ENCODE measurements around the gene EPG5.
"Not testable (repeated sequence)": the region's sequence is repeated elsewhere in the genome, so short reads cannot be mapped to it uniquely, and the experiment has no call there.

Gene EPG5

DNA sequence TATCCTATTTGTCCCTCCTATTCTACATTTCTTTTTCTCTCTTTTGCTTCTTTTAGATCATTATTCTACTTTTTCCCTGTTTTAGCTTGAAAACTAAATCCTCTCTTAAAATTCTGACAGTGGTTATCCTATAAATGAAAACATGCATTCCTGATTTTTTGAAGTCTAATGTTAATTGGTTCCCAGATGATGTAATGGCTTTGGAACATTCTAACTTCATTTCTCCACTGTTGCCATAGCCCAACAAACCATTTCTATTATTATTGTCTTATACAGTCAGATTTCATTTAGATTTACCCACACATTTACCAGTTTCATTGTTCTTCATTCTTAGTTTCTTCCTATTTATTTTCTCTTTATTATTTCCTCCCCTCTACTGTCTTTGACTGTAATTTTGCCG is 105.2 kb downstream of the EPG5 start:
- DNase-seq: no peak

DNA sequence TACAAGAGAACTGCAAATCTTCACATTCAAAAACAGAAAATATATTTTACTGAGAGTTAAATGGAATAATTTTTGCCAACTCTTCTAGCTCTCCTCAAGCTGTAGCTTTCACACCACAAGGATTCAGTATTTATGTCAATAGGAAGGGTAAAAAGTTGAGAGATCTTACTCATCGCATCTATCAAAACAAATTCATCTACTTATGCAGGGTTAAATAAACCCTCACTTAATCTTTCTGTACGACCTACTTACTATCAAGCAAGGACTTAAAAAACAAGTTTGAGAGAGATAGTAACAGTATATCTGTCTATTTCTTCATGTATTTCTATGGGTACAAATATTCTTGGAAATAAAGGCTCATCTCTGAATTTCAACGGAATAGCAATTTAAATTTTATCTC is 106.2 kb downstream of the EPG5 start:
- no peak for DNase-seq

DNA sequence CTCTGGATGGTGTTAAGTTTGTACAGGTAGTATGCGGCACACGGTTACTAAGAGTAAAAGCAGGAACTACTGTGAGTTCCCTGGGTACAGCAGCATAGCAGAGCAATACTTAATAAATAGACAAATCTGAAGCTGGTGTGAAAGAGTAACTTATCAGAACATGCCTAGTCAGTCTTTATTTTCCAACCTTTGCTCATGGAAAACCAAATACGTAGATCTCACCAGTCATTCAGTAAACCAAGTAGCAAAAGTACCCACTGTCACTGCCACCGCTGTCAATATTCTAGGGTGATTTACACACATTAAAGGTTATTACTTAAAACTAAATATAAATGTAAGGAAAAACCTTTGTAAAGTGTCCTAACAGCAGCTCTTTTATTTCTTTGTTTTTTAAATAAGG is 106.6 kb downstream of the EPG5 start:
- DNase-seq: no peak

DNA sequence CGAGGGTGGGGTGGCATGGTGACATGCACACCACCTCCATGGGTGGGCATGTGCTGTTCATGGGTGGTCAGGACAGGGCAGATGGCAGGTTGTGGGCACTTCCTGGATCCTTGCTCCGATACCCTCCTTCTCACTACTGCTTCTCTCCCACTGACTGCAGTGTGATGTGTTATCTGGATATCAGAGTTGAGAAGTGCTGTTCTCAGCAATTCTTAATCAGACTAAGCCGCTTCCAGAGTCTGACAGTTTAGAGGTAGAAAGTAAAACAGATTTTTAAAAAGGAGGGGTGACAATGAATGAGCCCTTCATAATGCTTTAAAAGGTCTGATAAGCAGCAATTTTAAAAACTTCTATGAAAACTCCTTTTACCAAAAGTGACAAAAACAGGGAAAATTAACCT is 107.8 kb downstream of the EPG5 start:
- DNase-seq: no peak

DNA sequence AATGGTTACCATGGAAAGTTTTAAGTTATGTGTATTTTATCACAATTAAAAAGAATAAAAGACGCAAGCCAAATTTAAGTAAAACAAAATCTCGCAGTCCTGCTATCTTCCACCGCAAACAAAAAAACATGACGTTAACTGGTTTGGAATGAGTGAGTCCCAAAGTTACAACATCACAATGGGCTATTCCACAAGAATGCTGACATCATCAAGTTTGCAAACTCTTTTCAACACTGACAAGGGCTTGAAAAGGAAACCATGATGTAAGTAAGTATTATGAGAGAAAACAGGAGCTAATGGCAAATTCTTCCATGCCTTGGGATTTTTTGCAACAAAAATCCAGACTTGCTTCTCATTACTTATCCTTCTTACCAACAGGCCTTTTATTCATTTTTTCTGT is 110.6 kb downstream of the EPG5 start:
- no peak for DNase-seq

DNA sequence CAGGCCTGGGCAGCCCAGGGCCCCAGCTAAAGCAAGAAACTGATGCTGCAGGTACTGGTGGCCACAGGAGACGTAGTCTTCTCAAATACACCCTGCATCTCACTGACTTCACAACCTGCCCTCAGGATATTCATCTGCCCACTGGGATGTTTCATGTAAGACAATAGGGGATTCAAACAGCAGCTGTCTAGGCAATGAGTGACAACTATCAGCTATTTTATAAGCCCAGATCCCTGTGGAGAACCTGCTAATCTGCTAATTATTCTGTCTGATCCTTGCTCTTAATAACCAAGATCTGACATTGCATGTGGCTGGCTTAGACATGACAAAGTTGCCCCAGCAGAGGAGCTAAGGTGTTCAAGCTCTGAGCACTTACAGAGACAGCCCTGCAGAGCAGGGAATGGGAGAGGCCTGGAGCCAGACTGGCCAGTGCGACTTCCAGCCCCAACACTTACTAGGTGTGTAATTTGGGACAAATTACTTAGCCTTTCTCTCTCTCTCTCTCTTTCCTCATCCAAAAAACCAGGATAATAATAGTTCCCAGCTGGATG is 113.0 kb downstream of the EPG5 start:
- DNase-seq: no peak

DNA sequence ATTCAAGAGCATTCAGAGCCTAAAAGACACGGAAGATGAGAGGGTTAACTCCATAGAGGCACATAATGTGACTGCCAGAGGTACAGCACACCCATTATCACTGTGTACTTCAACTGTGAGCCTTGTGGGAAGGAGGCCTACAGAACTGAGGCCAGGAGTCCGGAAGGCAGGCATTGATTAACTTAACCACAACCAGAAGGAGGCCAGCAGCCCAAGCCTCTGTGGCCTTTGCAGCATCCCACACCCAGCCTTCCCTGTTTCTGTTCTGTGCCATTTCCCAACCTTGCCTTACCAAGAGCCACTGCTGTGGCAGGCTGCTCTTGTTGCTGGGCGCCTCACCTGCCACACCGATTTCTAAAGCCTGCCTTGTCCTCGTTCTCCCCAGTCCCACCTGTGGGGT is 114.5 kb downstream of the EPG5 start:
- no peak for DNase-seq

DNA sequence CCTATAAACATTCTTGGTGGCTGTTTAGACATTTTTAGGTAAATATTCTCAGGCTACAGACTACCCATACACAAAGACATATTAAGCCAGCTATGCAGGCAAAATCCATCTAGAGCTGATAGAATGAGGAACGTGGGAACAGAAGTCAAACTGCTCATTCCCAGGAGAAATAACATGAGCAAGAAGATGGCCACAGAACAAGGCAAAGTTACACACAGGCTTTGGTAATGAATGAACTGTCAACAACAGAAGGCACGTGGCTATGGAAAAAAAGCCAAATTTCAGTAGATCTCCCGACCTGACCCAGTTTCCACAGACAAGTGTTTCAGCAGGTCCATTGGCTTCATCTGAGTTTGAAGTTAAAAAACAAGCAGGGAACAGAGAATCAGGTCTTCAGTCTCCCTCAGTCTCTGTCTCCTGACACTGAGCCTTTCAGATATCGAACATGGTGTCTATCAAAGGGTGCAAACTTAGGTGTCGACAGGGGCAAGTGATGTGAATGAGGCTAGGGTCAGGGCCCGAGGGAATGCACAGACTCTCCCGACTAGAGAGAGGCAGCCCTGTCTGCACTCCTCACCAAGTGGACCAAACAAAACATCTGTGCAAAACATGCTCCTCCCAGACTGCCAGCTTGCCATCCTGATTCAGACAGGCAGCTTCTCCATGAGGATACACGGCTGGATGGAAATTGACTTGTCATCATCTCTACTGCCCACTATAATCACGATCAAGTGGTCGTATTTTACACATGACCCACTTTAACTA is 115.8 kb downstream of the EPG5 start:
- DNase-seq: no peak

DNA sequence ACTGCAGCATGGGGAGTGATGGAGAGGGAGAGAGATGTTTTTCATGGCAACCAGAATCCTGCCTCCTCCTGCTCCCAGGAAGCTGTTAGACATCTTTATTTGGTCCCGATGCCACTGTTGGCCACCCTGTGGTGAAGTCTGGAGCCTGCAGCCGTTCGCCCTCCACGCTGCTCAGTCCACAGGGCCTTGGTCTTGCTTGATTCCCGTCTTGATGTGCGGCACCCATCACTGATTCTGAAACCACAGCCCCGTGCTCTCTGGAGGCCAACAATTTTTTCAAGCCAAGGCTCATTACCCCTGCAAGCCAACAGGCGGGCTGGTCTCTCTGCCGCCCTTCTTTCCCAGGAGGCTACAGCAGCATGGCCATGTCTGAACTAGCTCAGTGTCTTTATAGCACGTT is 117.1 kb downstream of the EPG5 start:
- DNase-seq: no peak

DNA sequence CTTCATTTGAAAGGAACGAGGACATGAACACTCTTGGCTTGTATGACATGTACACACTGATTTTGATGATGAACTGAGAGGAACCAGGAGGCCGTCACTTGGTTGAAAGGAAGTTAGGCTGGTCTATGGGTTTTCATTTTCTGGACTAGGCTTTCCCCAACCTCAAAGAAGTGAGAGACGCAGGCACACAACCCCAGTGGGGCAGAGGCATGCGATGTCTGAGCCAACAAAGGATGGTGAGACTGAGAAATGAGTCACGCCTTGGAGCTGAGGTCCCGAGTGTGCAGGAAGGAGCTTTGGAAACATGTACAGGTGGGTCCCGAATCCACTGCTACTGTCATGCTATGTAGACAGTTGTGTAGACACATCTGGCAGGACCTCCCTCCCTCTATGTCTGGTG is 117.6 kb downstream of the EPG5 start:
- DNase-seq: no peak

DNA sequence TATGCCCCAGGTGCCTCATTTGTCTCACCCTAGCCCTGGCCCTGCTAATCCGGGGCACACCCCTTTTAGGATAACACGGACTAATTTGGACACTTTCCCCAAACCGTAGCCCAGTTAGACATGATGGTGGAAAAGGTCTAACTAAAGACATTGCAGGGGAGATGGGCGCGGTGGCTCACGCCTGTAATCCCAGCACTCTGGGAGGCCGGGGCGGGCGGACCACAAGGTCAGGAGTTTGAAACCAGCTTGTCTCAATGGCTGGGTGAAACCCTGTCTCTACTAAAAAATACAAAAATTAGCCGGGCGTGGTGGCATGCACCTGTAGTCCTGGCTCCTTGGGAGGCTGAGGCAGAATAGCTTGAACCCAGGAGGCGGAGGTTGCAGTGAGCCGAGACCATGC is 118.5 kb downstream of the EPG5 start:
- not testable (repeated sequence) for DNase-seq

DNA sequence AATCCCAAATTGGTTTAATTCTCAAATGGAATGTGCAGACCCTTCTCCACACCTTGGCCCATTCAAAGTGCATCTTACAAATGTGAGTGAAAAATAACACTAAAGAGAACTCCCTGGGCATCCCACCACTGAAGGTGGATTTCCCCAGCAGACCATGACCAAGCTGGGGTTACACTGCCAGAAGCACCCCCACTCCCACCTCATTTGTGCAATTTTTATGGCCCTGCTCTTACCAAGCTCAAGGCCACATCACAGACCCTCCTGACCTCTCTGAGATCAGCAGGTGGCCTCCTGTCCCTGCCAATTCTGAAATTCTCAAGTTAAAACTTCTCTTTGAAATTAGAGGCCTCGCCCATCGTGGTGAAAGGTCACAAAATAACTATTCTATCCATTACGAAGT is 120.0 kb downstream of the EPG5 start:
- DNase-seq: no peak

DNA sequence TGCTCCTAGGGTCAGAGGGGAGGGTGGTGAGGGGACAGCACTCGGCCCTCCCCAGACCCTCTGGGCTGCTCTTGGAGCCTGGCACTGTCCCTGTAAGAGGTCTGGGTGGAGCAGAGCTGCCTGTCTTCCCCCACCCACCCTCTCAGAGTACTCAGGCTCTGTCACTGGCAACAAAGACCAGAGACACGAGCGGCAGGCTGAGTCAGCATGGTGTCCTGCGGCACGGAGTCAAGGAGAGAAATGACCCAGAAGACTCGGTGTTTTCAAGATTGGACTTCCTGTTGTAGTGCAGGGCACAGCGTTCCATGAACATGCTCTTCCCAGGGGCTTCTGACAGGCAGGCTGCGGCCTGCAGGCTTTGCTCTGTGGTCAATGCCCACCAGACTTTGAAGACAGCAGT is 121.7 kb downstream of the EPG5 start:
- no peak for DNase-seq

DNA sequence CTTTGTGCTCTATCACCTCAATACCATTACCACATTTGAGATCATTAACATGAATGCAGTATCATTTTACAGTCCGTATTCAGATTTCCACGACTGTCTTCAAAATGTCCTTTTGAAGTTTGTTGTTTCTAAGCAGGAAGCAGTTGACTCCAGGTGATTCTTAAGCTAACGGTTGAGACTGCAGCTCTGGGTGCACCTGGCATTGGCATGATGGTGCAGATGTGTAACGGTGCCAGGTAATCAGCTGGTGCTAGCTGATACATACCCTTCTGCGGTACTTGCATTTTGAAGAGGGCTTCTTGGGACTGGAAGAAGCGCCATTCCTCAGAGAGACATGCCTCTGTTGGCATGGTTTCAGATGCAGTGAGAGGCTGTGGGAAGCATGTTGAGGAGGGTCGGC is 122.2 kb downstream of the EPG5 start:
- DNase-seq: no peak

DNA sequence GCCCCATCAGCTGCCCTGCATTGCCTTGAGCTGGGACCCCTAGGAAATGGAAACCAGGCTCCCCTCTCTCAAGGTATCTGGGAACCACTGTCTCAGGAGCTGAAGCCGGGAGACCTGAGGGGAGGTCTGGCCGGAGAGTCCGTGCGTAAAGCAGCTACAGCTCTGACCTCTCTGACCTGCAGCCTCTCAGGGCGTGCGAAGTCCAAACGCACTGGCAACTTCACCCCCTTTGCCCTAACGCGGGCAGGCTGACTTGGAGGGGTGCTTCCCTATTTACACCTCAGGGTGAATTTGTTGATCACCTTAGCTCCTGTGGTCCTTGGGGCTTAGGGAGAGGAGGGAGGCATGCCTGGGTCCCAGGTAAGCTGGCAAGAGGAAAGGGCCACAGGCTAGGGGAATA is 124.1 kb downstream of the EPG5 start:
- no peak for DNase-seq

DNA sequence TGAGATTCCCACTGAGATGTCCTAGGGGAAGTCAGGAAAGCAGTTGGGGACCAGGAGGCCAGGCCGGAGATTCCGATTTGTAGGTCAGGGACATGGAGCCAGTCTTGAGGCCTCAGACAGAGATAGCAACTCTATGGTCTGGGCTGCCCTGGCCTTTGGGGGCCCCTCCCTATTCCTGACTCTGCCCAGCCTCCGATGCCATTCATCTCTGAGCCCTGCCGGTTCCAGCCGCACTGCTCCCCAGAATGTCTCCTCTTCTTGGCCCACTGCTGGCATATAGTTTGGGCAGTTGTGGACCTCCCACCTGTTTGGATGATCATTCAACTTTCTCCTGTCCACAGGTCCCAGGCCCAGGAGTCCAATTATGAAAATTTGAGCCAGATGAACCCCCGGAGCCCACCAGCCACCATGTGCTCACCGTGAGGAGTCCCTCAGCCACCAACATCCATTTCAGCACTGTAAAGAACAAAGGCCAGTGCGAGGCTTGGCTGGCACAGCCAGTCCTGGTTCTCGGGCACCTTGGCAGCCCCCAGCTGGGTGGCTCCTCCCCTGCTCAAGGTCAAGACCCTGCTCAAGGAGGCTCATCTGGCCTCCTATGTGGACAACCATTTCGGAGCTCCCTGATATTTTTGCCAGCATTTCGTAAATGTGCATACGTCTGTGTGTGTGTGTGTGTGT is 125.2 kb downstream of the EPG5 start:
- DNase-seq: no peak

DNA sequence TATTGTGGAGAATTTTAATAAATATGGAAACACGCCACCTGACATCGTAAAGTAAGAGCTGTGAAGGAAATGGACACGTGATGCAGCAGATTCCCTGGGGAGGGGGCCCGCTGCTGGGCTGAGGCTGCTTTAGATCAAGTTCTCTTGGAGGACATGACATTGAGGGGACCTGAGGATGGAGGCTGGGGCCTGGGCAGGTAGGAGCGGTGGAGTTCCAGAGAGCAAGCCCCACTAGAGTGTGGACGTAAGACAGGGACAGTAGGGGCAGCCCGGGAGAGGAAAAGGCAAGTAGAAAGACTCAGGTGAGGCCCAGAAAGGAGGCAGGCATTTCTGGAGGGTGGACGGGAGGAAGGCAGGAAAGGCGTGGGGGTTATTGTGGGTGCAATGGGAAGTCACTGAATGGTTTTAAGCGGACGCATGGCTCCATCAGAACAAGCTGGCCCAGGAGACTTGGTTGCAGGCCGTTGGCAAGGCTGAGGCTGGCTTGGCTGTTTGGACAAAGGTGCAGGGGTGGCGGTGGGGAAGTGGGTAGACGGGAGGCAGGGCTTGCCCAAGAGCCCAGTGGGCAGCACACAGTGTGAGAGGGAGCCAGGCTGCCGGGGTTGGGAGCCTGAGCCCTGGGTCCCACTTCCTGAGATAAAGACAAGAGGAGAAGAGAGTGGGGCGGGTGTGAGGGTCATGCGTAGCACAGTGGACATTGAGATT is 125.9 kb downstream of the EPG5 start:
- no peak for DNase-seq

DNA sequence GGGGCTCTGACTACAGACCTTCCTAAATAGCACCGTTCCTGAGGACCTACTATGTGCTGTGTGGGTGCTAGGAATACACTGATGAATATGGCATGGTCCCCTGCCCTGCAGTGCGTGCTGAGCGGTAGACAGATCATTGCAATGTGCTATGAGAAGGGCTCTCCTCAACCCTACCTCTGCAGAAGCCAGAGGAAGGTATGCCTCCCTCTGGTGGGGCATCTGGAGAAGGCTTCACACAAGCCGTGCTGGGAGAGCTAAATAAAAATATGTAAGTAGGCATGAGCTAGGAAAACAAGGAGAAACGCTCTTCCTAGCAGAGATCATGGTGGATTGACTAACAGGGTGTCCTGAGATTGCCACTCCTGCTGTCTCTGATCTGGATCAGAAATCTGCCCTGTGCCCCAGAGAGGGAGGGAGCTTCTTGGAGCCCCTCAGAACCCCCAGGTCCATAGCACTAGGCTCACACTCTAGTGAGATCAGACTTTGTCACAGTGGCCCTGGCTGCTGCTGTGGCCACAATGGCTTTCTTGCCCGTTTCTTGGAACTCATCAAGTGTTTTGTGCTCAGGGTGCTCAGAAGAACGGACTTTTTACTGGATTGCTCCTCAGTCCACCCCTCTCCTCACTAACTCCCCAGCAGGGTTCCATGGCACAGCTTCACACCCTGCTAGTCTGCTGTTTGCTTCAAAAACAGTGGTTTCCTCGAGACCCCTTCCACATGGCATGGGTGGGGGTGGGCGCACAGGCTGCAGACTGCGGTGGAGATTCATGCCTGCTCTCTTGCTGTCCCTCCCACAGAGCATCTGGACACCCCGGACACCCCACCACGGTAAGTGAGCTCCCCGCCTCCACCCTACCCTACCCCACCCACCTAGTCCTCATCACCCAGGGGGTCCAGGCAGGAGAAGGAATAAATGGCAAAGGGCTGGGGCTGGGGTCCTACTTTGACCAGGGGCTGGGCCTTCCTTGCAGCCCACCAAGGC is 127.4 kb downstream of the EPG5 start:
- no peak for DNase-seq

DNA sequence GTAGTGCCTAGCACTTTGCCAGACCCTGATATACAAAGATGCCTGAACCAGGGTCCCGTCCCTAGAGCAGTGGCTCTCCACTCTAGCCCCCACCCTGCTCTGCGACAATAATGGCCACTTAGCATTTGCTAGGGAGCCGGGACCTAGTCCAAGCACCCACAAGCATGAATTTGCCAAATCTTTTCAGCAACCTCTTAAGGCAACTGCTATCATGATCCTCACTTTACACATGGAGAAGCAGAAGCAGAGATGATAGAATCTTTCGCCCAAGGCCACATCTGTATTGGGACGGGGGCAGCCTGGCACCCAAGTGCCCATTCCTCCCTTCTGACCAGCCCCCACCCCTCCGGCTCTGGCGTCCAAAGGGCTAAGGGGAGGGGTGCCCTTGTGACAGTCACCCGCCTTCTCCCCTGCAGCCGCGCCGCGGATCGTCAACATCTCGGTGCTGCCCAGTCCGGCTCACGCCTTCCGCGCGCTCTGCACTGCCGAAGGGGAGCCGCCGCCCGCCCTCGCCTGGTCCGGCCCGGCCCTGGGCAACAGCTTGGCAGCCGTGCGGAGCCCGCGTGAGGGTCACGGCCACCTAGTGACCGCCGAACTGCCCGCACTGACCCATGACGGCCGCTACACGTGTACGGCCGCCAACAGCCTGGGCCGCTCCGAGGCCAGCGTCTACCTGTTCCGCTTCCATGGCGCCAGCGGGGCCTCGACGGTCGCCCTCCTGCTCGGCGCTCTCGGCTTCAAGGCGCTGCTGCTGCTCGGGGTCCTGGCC is 128.6 kb downstream of the EPG5 start:
- DNase-seq: no peak

DNA sequence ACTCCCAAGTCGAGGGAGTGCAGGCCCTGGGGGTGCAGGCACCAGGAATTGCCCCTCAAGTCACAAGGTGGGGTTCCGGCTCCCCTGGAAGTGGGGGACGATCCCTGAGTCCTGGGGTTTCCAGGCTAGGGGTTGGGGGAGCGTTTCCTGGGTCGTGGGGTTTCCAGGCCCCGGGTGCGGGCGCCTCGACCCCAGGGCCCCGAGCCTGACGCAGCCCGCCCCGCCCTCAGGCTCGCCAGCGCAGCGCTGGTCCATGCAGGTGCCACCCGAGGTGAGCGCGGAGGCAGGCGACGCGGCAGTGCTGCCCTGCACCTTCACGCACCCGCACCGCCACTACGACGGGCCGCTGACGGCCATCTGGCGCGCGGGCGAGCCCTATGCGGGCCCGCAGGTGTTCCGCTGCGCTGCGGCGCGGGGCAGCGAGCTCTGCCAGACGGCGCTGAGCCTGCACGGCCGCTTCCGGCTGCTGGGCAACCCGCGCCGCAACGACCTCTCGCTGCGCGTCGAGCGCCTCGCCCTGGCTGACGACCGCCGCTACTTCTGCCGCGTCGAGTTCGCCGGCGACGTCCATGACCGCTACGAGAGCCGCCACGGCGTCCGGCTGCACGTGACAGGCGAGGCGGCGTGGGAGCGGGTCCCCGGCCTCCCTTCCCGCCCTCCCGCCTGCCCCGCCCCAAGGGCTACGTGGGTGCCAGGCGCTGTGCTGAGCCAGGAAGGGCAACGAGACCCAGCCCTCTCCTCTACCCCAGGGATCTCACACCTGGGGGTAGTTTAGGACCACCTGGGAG is 129.7 kb downstream of the EPG5 start:
- peak; percentile 32 for DNase-seq

Measured in stimulated activated CD4-positive, alpha-beta T cell treated with anti-CD3 and anti-CD28 coated beads, Interleukin-12 subunit alpha, Interleukin-12 subunit beta, amount 100 ng/mL, for 4 hours (primary cell).